C4-2B (cell line): Measurements from ENCODE around the gene UNK.
"Not testable (repeated sequence)": the region's sequence is repeated elsewhere in the genome, so short reads cannot be mapped to it uniquely, and the experiment has no call there.

ENCODE experiments used
- H3K27ac ChIP-seq: fragments of 450-650 bp; 2 replicates; pipeline ENCODE4 v1.5.1; 2017
- CTCF ChIP-seq: fragments of 450-650 bp; conservative IDR thresholded peaks from 2 replicates; pipeline ENCODE4 v1.5.1; 2017; ENCODE audit warnings: mild to moderate bottlenecking
- ZFX ChIP-seq: fragments of 450-650 bp; IDR thresholded peaks from 2 replicates; pipeline ENCODE4 v1.6.1; 2017

UNK gene

GRCh38 chr17:75869282-75870141 is 84.9 kb downstream of the UNK start:
- no peak overlapping the region for H3K27ac ChIP-seq
- no peak for TF ChIP-seq ZFX
- no peak for TF ChIP-seq CTCF

- not testable (repeated sequence) for H3K27ac ChIP-seq
Observed at GRCh38 chr17:75870228-75870627, 85.6 kb downstream of the UNK start.

GRCh38 chr17:75872434-75873351 is 88.1 kb downstream of the UNK start:
- H3K27ac ChIP-seq: peak overlapping the region; percentile 52
- TF ChIP-seq CTCF (no peak), ZFX (0 out of 2 replicates have a peak, but pooled peaks have one; percentile 20)

GRCh38 chr17:75873587-75874322 is 89.1 kb downstream of the UNK start:
- TF ChIP-seq ZFX (no peak), CTCF (no peak)
- H3K27ac ChIP-seq: peak overlapping the region; percentile 52

GRCh38 chr17:75874323-75875181 is 89.9 kb downstream of the UNK start:
- no peak overlapping the region for H3K27ac ChIP-seq

More at GRCh38 chr17:75874323-75875181, 89.9 kb downstream of the UNK start:
- TF ChIP-seq CTCF (no peak), ZFX (no peak)
